HEK293 (cell line): ENCODE data around the gene ZFP62.

ENCODE experiments used
- CTCF ChIA-PET: fragments of 350-600 bp; formaldehyde crosslinking; extraction: SDS; loops from one replicate; lab custom pipeline; 2021; ENCODE audit warnings: antibody characterized with exemption; lab: Yijun Ruan, JAX
- POLR2A ChIA-PET: fragments of 300-600 bp; formaldehyde crosslinking; extraction: SDS; loops from one replicate; lab custom pipeline; 2020; ENCODE audit warnings: antibody characterized with exemption, inconsistent platforms; lab: Yijun Ruan, JAX
- H3K27ac ChIP-seq: fragments of 200-500 bp; sonication (Bioruptor generic); 2 replicates; pipeline ENCODE4 v1.5.1; 2014; ENCODE audit warnings: low read depth, low read length, control low read depth, inconsistent platforms; ENCODE audit errors: extremely low read depth
- H3K36me3 ChIP-seq, 2 experiments: fragments of 200-500 bp in 1 of 2; sonication (Bioruptor generic) in 1 of 2; 1 replicate in 1 of 2; 2 replicates in 1 of 2; pipeline ENCODE4 v1.5.1; 2014 to 2017; ENCODE audit warnings: inconsistent platforms in 2 of 2, low read length in 2 of 2; ENCODE audit not compliant: control insufficient read depth in 2 of 2, insufficient read depth in 1 of 2
- H3K4me1 ChIP-seq: fragments of 200-500 bp; sonication (Bioruptor generic); 2 replicates; pipeline ENCODE4 v1.5.1; 2014; ENCODE audit warnings: mild to moderate bottlenecking, low read length, inconsistent platforms; ENCODE audit not compliant: control insufficient read depth, insufficient read depth
- H3K4me3 ChIP-seq: 2 replicates; pipeline ENCODE4 v1.5.1; 2011; ENCODE audit warnings: low read depth, mild to moderate bottlenecking, control low read depth, low read length, moderate library complexity
- H3K9me3 ChIP-seq: fragments of 200-500 bp; sonication (Bioruptor generic); 2 replicates; pipeline ENCODE4 v1.5.1; 2014; ENCODE audit warnings: low read depth, low read length, inconsistent platforms; ENCODE audit not compliant: control insufficient read depth, insufficient read depth
- GLIS1 ChIP-seq: fragments of 450-650 bp; formaldehyde crosslinking; IDR thresholded peaks from 2 replicates; pipeline ENCODE4 v1.5.1; 2016; ENCODE audit warnings: missing biosample characterization, missing genetic modification characterization
- HOXD13 ChIP-seq: sonication (generic); formaldehyde crosslinking; IDR thresholded peaks from 2 replicates; pipeline ENCODE4 v1.8.0; 2022; ENCODE audit warnings: missing genetic modification reagents, borderline replicate concordance
- KLF10 ChIP-seq: fragments of 450-650 bp; IDR thresholded peaks from 2 replicates; pipeline ENCODE4 v1.5.1; 2018; ENCODE audit warnings: missing biosample characterization, mild to moderate bottlenecking, missing genetic modification characterization
- SCRT1 ChIP-seq: fragments of 450-650 bp; formaldehyde crosslinking; IDR thresholded peaks from 2 replicates; pipeline ENCODE4 v1.5.1; 2016; ENCODE audit warnings: missing biosample characterization, missing genetic modification characterization, borderline replicate concordance
- YY1 ChIP-seq: fragments of 450-650 bp; formaldehyde crosslinking; IDR thresholded peaks from 2 replicates; pipeline ENCODE4 v1.5.1; 2018; ENCODE audit warnings: missing biosample characterization, missing genetic modification characterization
- ZNF146 ChIP-seq: fragments of 450-650 bp; formaldehyde crosslinking; IDR thresholded peaks from 2 replicates; pipeline ENCODE4 v1.5.1; 2016; ENCODE audit warnings: missing biosample characterization, missing genetic modification characterization
- ZNF324 ChIP-seq: fragments of 450-650 bp; formaldehyde crosslinking; IDR thresholded peaks from 2 replicates; pipeline ENCODE4 v1.5.1; 2016; ENCODE audit warnings: missing biosample characterization, missing genetic modification characterization
- ZNF350 ChIP-seq: fragments of 450-650 bp; formaldehyde crosslinking; IDR thresholded peaks from 2 replicates; pipeline ENCODE4 v1.5.0; 2017; ENCODE audit warnings: missing biosample characterization, mild to moderate bottlenecking, missing genetic modification characterization
- ZNF518A ChIP-seq: fragments of 450-650 bp; formaldehyde crosslinking; conservative IDR thresholded peaks from 2 replicates; pipeline ENCODE4 v1.5.1; 2016; ENCODE audit warnings: low read depth, missing biosample characterization, missing genetic modification characterization
- ZNF548 ChIP-seq: fragments of 450-650 bp; formaldehyde crosslinking; IDR thresholded peaks from 2 replicates; pipeline ENCODE4 v1.5.1; 2016; ENCODE audit warnings: missing biosample characterization, missing genetic modification characterization
- ZNF571 ChIP-seq: fragments of 450-650 bp; formaldehyde crosslinking; IDR thresholded peaks from 2 replicates; pipeline ENCODE4 v1.5.0; 2017; ENCODE audit warnings: missing biosample characterization, missing genetic modification characterization
- ZNF580 ChIP-seq: fragments of 450-650 bp; formaldehyde crosslinking; IDR thresholded peaks from 2 replicates; pipeline ENCODE4 v1.5.1; 2016; ENCODE audit warnings: missing biosample characterization, missing genetic modification characterization
- ZNF626 ChIP-seq: fragments of 450-650 bp; sonication (Bioruptor Pico); formaldehyde crosslinking; IDR thresholded peaks from 2 replicates; pipeline ENCODE4 v1.5.1; 2018; ENCODE audit warnings: missing biosample characterization, missing genetic modification characterization, inconsistent platforms
- ZNF660 ChIP-seq: fragments of 450-650 bp; IDR thresholded peaks from 2 replicates; pipeline ENCODE4 v1.5.1; 2018; ENCODE audit warnings: missing biosample characterization, mild to moderate bottlenecking, missing genetic modification characterization
- ZNF701 ChIP-seq: fragments of 450-650 bp; formaldehyde crosslinking; IDR thresholded peaks from 2 replicates; pipeline ENCODE4 v1.5.1; 2016; ENCODE audit warnings: missing biosample characterization, missing genetic modification characterization
- ZNF707 ChIP-seq: fragments of 450-650 bp; formaldehyde crosslinking; IDR thresholded peaks from 2 replicates; pipeline ENCODE4 v1.5.1; 2016; ENCODE audit warnings: missing biosample characterization, missing genetic modification characterization
- ZNF837 ChIP-seq: fragments of 450-650 bp; formaldehyde crosslinking; IDR thresholded peaks from 2 replicates; pipeline ENCODE4 v1.5.1; 2016; ENCODE audit warnings: missing biosample characterization, missing genetic modification characterization
- ZNF843 ChIP-seq: fragments of 450-650 bp; formaldehyde crosslinking; IDR thresholded peaks from 2 replicates; pipeline ENCODE4 v1.5.1; 2016; ENCODE audit warnings: missing biosample characterization, missing genetic modification characterization
- ZSCAN4 ChIP-seq: fragments of 450-650 bp; formaldehyde crosslinking; IDR thresholded peaks from 2 replicates; pipeline ENCODE4 v1.5.1; 2017; ENCODE audit warnings: missing biosample characterization, missing genetic modification characterization

Gene ZFP62

GRCh38 chr5:180839935-180840334, 21.1 kb downstream of the ZFP62 start:
- Histone ChIP-seq H3K27ac (no peak overlapping the region), H3K9me3 (no peaks in the 10 kb centered on the region), H3K4me3 (no peak overlapping the region)
- CTCF ChIA-PET: interaction anchor here (0.8 kb wide), 1 partner anchor 27 kb away, joined by 4 read pairs; no protein-coding TSS in a partner anchor
- TF ChIP-seq GLIS1 (tag by site-specific recombination) (no peak), ZNF571 (tag by site-specific recombination) (no peak), SCRT1 (tag by site-specific recombination) (no peak), ZNF324 (tag by site-specific recombination) (no peak), ZNF548 (tag by site-specific recombination) (no peak), ZNF701 (tag by site-specific recombination) (no peak), ZNF518A (tag by site-specific recombination) (no peak), HOXD13 (CRISPR knock-in tag) (no peak), KLF10 (no peak), ZNF626 (no peak), ZSCAN4 (tag by site-specific recombination) (no peak), ZNF843 (tag by site-specific recombination) (no peak), YY1 (tag by site-specific recombination) (no peak)
- TF ChIP-seq, all 188 proteins: peak for 0
- Histone ChIP-seq H3K4me1 (no peaks in the 10 kb centered on the region), H3K36me3 (no peaks in the 10 kb centered on the region)
- POLR2A ChIA-PET: no interaction called here

GRCh38 chr5:180839227-180839626, 21.8 kb downstream of the ZFP62 start:
- Histone ChIP-seq H3K4me1 (no peaks in the 10 kb centered on the region), H3K27ac (no peak overlapping the region), H3K4me3 (no peak overlapping the region), H3K36me3 (no peaks in the 10 kb centered on the region), H3K9me3 (no peaks in the 10 kb centered on the region)
- ChIA-PET POLR2A (no interaction called here), CTCF (no interaction called here)
- TF ChIP-seq ZNF580 (tag by site-specific recombination) (0 out of 2 replicates have a peak, but pooled peaks have one; percentile 17), ZNF146 (tag by site-specific recombination) (peak; percentile 94), ZNF707 (tag by site-specific recombination) (no peak), ZNF837 (tag by site-specific recombination) (no peak)

- no peak for TF ChIP-seq ZNF350 (tag by site-specific recombination)
- no peak for TF ChIP-seq ZNF660
- Histone ChIP-seq H3K36me3 (no peaks in the 10 kb centered on the region), H3K4me1 (no peaks in the 10 kb centered on the region), H3K4me3 (no peak overlapping the region), H3K9me3 (no peaks in the 10 kb centered on the region), H3K27ac (no peak overlapping the region)
- ChIA-PET CTCF (interaction anchor here (1.2 to 1.6 kb wide), 2 partner anchors 10 to 13 kb away, joined by 3 to 4 read pairs; no protein-coding TSS in a partner anchor), POLR2A (no interaction called here)
Observed at GRCh38 chr5:180837478-180837877, 23.6 kb downstream of the ZFP62 start.
